GM19395 (cell line): ENCODE results near the gene CD44.

Source experiments
- ATAC-seq: cut with Tn5 transposase; IDR thresholded peaks from one replicate; pipeline ENCODE4 v1.9.1; 2021; ENCODE audit warnings: mild to moderate bottlenecking, moderate library complexity; ENCODE audit not compliant: unreplicated experiment

CD44 gene

DNA sequence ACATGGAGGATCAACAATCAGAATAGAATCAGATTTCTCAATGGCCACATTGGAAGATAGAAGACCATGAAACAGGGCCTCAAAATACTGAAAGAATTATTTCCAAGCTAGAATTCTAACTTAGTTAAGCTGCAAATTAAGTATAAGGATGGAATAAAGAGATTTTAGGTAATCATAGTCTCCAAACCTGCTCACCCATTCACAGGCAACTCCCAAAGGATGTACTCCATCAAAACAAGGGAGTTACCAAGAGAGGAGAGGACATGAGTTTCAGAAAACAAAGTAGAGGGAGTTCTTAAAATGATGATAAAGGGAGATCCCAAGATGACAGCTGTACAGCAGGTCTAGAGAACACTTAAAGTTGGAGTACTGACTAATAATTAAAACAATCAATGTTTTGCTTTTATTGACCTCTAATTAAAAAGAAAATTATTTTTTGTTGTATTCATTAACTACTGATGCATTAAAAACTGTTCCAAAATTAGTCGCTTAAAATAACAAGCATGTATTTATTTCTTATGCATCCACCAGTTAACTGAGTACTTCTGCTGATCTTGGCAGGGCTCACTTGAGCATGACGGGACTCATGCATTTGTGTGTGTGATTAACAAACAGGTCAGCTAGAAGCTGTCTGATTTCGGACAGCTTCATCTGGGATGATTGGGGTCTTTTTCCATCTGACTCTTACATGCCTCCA lies 95.6 kb downstream of the CD44 start:
- no peak for ATAC-seq

GRCh38 chr11:35235157-35235468 lies 96.1 kb downstream of the CD44 start:
- ATAC-seq, result no peak

GRCh38 chr11:35235498-35235897 lies 96.5 kb downstream of the CD44 start:
- ATAC-seq, result no peak

DNA sequence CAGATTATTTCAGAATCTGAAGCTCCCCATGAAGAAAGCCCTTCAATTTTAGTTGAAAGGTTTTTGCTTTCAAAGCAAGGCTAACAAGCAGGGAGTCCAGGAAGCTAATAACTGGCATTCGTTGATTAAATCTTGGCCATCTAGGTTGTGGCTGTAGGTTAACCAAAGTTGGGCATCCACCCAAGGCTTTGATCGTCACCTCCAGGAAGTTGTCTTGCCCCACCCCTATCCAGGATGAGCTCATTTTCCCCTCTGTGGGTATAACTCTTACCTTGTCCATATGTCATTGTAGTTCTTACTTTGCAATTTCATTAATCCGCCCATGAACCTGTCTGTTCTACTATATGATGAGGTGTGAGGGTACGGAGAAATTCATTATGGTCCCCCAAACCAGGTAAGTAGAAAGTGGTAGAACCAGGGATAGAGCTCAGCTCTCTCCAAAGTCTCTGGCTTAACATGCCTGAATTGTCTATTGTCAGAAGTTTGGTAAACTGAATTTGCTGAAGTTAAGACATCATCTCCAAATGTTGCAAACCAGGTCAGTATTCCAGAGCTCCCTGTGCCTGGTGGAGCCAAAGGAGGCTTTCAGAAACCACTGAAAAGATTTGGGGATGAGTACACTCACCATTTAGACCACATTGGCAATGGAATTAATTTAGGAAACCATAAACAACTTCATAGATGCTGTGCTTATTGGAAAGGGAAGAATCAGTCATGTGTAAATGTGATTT lies 97.1 kb downstream of the CD44 start:
- no peak for ATAC-seq

DNA sequence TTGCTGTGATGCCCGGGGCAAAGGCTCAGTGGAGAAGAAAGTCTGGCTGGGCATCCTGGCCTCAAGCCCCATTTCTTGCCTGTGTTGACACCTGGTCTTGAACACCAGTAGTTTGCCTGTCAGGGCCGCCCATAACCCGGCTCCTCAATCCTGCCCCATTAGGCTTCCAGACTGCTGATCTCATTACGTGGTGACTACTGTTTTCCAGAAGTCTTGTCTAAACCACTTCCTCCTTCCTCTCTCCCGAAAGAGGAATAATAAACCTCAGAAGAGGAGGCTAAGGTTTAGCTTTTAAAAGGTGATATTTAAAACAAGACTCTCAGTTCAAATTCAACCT lies 97.7 kb downstream of the CD44 start:
- ATAC-seq, result no peak

GRCh38 chr11:35237351-35237750 lies 98.4 kb downstream of the CD44 start:
- no peak for ATAC-seq

DNA sequence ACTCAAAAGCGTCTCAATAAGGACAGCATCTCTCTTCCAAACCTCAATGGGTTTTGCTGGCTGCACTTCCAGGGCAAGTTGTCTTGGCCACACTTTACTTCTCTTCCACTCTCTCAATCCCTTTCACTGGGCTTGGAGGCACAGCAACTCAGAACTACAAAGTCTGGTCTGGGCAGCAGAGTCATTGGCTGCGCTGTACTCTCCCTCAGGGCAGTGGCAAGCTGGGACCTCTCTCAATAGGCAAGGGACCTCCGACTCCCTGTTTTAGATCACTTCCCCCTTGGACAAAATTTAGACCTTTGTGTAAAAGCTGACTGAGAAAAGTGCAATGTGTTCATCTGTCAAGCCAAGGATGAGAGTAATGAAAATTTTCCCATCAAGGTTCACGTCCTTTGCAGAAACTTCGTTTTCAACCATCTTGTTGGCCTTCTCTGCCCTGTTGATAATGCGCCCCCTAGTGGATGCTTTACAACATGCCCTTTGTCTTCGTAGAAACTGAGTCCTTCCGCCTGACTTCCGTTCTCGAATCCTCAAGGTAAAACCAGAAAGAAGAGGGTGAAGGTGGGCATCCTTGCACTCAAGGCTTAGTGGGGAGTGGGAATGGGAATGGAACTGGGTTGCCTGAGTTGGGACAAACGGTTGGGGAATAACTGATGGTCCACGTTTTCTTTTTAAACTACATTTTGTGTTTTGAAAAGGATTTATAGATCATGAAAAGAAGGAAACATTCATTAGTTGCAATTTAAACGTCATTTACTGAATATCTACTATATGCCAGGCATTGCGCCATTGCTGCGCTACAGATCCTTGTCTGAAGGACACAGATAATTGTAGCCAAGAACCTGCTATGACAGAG lies 99.1 kb downstream of the CD44 start:
- no peak for ATAC-seq

GRCh38 chr11:35238882-35239281 lies 99.9 kb downstream of the CD44 start:
- ATAC-seq, result no peak

DNA sequence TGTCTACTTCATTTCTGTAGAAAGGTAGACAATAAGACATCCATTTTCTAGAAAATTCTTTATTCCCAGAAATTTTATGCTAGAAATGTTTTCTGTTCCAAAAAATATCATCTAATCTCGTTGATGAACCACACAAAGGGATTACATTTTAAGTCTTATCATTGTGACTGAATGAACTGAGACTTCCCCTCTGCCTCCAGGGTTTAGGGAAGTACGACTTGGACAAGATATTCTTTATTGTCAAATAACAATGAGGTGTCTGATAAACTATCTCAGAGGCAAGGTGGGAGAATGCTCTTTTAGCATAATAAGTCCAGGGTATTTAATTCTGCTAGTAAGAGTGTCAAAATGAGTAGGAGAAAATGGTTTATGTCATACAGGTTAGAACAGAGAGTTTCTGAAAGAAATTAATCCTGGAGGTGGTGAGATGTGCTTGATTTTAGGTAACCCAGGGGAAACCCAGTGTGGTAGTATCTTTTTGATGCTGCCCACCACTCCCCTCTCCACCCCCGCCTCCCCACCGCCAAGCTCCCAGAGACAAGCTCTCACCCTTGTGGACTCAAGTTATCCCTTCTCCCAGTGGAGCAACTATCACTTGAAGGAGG lies 100.6 kb downstream of the CD44 start:
- ATAC-seq, result no peak

DNA sequence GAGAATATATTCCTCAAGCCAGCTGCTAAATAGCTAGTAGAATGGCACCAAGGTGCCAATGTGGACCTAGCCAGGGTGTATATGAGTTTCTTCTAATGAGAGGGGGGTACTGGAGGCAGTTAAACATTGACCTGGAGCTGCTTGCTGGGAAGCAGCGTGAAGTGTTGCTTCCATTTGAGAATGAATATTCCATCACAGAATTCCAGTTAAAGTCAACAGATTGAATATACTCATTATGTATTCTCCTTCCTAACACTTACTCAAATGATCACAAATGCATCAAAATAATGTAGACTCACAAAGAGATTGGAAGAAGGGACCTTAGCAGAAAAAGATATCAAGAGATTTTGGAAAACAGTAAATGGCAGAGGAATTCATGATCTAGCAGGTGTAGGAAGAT lies 102.1 kb downstream of the CD44 start:
- no peak for ATAC-seq

DNA sequence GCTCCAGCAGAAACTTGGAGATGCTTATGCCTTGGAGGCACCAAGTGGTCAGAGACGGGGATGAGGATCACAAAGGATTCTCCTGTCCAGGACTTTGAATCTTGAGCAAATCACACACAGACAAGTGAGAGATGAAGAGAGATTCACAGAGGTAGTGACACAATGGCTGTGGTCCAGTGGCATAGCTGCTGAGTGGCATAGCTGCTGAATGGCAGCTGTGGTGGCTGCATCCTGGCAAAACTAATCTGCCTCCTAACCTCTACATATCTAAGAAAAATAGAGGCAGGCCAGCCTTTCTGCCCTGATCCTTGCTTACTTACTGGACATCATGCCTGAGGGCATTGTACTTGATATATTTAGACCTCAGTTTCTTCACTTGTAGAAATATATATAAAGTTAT lies 102.6 kb downstream of the CD44 start:
- ATAC-seq, result no peak

GRCh38 chr11:35242412-35243242 lies 103.7 kb downstream of the CD44 start:
- no peak for ATAC-seq

GRCh38 chr11:35243774-35244173 lies 104.8 kb downstream of the CD44 start:
- no peak for ATAC-seq

DNA sequence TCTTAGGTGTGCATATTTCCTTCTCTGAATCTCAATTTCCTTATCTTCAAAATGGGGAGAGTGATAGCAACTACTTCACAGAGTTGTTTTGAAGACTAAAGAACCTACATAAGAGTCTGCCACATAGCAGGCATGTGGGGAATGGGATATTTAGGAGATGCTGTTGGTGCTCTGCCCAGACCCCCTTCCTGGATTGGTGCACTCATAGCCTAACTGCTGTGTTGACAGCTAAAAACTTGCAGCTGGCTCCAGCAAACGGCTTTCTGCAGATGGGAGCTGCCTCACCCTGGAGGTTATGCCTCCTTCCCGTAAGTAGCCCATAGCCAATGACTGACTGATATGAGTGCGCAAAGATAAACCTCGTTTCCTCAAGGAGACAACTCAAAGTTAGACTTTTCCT lies 106.1 kb downstream of the CD44 start:
- no peak for ATAC-seq

DNA sequence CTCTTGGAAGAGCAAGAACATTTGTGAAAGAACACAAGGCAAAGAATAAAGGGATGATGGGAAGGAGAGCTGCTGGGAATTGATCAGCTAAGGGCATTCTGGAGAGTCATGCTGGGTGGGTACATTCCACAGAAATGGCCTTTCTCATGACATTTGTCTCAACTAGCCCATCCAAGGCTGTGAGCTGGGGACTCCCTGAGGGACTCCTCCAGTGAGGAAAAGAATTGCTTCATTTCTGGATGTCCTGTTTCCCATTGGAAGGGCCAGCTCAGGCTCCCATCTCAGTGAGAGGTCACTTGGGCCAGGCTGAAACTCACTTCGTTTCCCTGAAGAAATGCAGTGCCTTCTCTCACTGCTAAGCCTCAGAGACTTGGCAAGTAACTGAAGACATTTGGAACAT lies 106.8 kb downstream of the CD44 start:
- ATAC-seq, result no peak

- no peak for ATAC-seq
Measured at GRCh38 chr11:35246745-35247144, 107.8 kb downstream of the CD44 start.

DNA sequence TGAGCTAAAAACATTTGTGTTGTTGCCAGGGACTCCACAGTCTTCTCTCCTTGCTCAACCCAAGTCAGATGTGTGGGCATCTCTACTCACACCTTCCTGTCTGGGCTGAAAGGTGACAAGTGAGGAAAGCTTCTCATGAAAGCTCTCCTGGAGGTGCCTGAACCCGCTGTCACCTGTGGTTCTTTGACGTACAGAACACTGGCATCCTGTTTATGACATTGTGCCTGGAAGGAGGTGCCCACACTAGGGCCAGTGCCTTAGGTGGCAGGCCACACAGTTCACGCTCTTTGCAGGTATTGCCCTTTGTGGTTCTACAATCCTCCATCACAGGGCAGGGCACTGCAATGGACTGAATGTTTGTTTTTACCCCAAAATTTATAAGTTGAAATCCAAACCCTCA lies 108.5 kb downstream of the CD44 start:
- no peak for ATAC-seq

DNA sequence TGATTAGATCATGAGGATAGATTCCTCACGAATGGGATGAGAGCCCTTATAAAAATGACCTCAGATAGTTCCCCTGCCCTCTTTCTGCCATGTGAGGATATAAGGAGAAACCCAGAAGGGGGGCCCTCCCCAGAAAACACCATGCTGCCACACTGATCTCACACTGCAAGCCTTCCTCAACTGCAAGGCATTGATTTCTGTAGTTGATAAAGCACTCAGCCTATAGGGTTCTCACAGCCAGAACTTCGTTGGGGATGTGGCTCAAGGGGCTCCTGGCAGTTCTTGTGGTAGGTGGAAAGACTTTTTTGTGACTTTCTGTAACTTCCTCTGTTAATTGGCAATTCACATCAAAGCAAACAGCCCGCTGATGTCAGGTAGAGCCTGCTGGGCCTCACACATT lies 108.9 kb downstream of the CD44 start:
- no peak for ATAC-seq

DNA sequence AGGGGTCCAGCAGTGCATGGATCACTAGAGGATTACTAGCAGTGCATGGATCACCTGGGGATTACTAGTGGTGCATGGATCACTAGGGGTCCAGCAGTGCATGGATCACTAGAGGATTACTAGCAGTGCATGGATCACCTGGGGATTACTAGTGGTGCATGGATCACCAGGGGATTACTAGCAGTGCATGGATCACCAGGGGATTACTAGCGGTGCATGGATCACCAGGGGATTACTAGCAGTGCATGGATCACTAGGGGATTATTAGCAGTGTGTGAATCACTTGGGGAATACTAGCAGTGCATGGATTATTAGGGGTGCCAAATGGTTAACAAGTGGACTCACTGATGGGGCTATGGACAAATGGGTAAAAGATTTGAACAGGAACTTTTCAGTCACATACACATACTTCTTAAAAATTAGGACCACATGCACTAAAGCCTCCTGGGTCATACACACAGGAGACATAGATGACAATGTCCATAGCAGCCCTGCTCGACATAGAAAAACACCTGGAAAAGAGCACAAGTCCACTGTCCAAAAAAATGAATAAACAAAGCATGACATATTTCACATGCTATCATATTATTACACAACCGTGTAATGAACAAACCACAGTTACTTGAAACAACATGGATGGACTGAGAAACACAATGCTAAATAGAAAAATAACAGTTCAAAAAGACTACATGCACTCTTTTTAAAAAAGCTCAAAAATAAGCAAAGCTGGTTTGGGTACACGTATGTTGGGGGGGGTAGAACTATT lies 109.8 kb downstream of the CD44 start:
- no peak for ATAC-seq

GRCh38 chr11:35250192-35250591 lies 111.2 kb downstream of the CD44 start:
- no peak for ATAC-seq
